Thyroid gland (tissue), 4 donors: ENCODE data around the gene UBE4A. TPM values are rescaled to one million over a fixed set of nuclear protein-coding genes. Genes with fewer than 3 reads are reported as not detected.

Experiments
- DNase-seq, 2 donors: peaks; one replicate each; pipeline ENCODE4 v3.0.0-alpha.2; 2019
- H3K27ac ChIP-seq, 3 donors: fragments of 200-600 bp; sonication (generic); 1 replicate in 2 of 3; 2 replicates in 1 of 3; pipeline ENCODE4 v1.5.1; 2016 to 2019; ENCODE audit warnings: mild to moderate bottlenecking in 1 of 3, moderate library complexity in 1 of 3
- H3K27me3 ChIP-seq: fragments of 200-600 bp; sonication (generic); one replicate; pipeline ENCODE4 v1.5.1; 2019
- H3K36me3 ChIP-seq, 2 donors: fragments of 200-600 bp; sonication (generic); one replicate each; pipeline ENCODE4 v1.5.1; 2016 to 2019
- H3K4me1 ChIP-seq, 2 donors: fragments of 200-600 bp; sonication (generic); one replicate each; pipeline ENCODE4 v1.5.1; 2017 to 2019
- H3K4me3 ChIP-seq, 3 donors: fragments of 200-600 bp; sonication (generic); replicated peaks in 1 of 3; 1 replicate in 2 of 3; 2 replicates in 1 of 3; pipeline ENCODE4 v1.5.1; 2016; ENCODE audit warnings: mild to moderate bottlenecking in 1 of 3
- H3K9me3 ChIP-seq: fragments of 200-600 bp; sonication (generic); one replicate; pipeline ENCODE4 v1.5.1; 2017
- CTCF ChIP-seq, 6 experiments: fragments of 200-600 bp in 3 of 6; fragments of 450-650 bp in 3 of 6; sonication (generic) in 3 of 6; IDR thresholded peaks; one replicate each; pipeline ENCODE4 v1.5.1; 2016 to 2019; ENCODE audit warnings: antibody characterized with exemption in 6 of 6, mild to moderate bottlenecking in 2 of 6, inconsistent platforms in 1 of 6, moderate library complexity in 1 of 6
- POLR2A ChIP-seq, 2 donors: fragments of 450-650 bp; IDR thresholded peaks; one replicate each; pipeline ENCODE4 v1.6.1; 2017; ENCODE audit warnings: antibody characterized with exemption in 2 of 2, mild to moderate bottlenecking in 2 of 2, moderate library complexity in 1 of 2
- WGBS, 2 donors: methylation state at CpG; one replicate each; pipeline ENCODE4 v1.1.5; 2017; 5-methylcytosine and 5-hydroxymethylcytosine counted together
- intact Hi-C: fragments of 100-400 bp; cut with DNase I; formaldehyde crosslinking; loops from one replicate; pipeline ENCODE4 v1.15.1; 2023
- total RNA-seq, 4 donors: library from RNA; depleted of rRNA; stranded (reverse); fragments of >200 nt; gene quantifications; one replicate each; pipeline ENCODE4 v1.2.3, GENCODE V29; 2016

The UBE4A gene
- total RNA-seq, 4 donors from 2014 or later: 42.7 to 57.3 (median 48.2) TPM

- no peaks in the 10 kb centered on the region for H3K27me3 ChIP-seq
- TF ChIP-seq CTCF (IDR thresholded peaks at IDR 0.05) (no peak), POLR2A (IDR thresholded peaks at IDR 0.05) (no peak)
- H3K36me3 ChIP-seq: no peaks in the 10 kb centered on the region
These were observed 18.1 kb upstream of the UBE4A start for GRCh38 chr11:118341261-118341660.

GRCh38 chr11:118341815-118342489, 17.4 kb upstream of the UBE4A start:
- H3K27me3 ChIP-seq: no peaks in the 10 kb centered on the region
- no peak for DNase-seq
- H3K36me3 ChIP-seq: no peaks in the 10 kb centered on the region
- no peak overlapping the region for H3K27ac ChIP-seq
- no peaks in the 10 kb centered on the region for H3K9me3 ChIP-seq
- no peaks in the 10 kb centered on the region for H3K4me1 ChIP-seq
- no peak for TF ChIP-seq POLR2A (IDR thresholded peaks at IDR 0.05)
- no peak for TF ChIP-seq CTCF (IDR thresholded peaks at IDR 0.05)
- intact Hi-C loops: no loop called here
- 76 to 90% methylated on average over 5 of the region's 5 CpGs for WGBS, 2 donors
- H3K4me3 ChIP-seq: no peak overlapping the region

More at GRCh38 chr11:118341261-118341660, 18.1 kb upstream of the UBE4A start:
- intact Hi-C loops: no loop called here
- 81 to 98% methylated on average over 3 of the region's 3 CpGs for WGBS, 2 donors
- DNase-seq: no peak
- no peak overlapping the region for H3K27ac ChIP-seq
- H3K4me1 ChIP-seq: no peaks in the 10 kb centered on the region
- H3K4me3 ChIP-seq: no peak overlapping the region
- H3K9me3 ChIP-seq: no peaks in the 10 kb centered on the region

- intact Hi-C loops: no loop called here
- WGBS, 2 donors: 66 to 78% methylated on average over 13 of the region's 13 CpGs
- Histone ChIP-seq H3K27ac (no peak within 1 kb of the TSS), H3K4me3 (no peak within 1 kb of the TSS), H3K36me3 (no peaks in the 10 kb centered on the region), H3K27me3 (no peaks in the 10 kb centered on the region), H3K4me1 (no peaks in the 10 kb centered on the region), H3K9me3 (no peaks in the 10 kb centered on the region)
- DNase-seq: no peak
- TF ChIP-seq POLR2A (IDR thresholded peaks at IDR 0.05): no peak
- TF ChIP-seq CTCF (IDR thresholded peaks at IDR 0.05): no peak
These were observed 16.8 kb upstream of the UBE4A start, which contains the start of gene CD3D for GRCh38 chr11:118342503-118343161. Gene CD3D, minus strand, starts transcription at chr11:118342705. Its CDS starts 98 bp downstream, at chr11:118342607.

GRCh38 chr11:118343248-118343647, 16.2 kb upstream of the UBE4A start:
- no peaks in the 10 kb centered on the region for H3K27me3 ChIP-seq
- H3K4me3 ChIP-seq: no peak overlapping the region
- no peaks in the 10 kb centered on the region for H3K36me3 ChIP-seq
- no peak overlapping the region for H3K27ac ChIP-seq
- intact Hi-C loops: no loop called here
- no peaks in the 10 kb centered on the region for H3K9me3 ChIP-seq
- 72 to 92% methylated on average over 7 to 9 of the region's 9 CpGs for WGBS, 2 donors
- DNase-seq: no peak
- no peak for TF ChIP-seq POLR2A (IDR thresholded peaks at IDR 0.05)
- no peak for TF ChIP-seq CTCF (IDR thresholded peaks at IDR 0.05)
- no peaks in the 10 kb centered on the region for H3K4me1 ChIP-seq

GRCh38 chr11:118343981-118344515, 15.4 kb upstream of the UBE4A start, which contains the start of gene CD3G:
Gene CD3G, plus strand, starts transcription at chr11:118344344. Its CDS starts 80 bp downstream, at chr11:118344424.
- no peaks in the 10 kb centered on the region for H3K36me3 ChIP-seq
- intact Hi-C loops: no loop called here
- DNase-seq: no peak
- WGBS, 2 donors: 73 to 76% methylated on average over 6 of the region's 6 CpGs
- H3K4me3 ChIP-seq: no peak within 1 kb of the TSS
- no peak within 1 kb of the TSS for H3K27ac ChIP-seq
- no peaks in the 10 kb centered on the region for H3K4me1 ChIP-seq
- no peak for TF ChIP-seq POLR2A (IDR thresholded peaks at IDR 0.05)
- TF ChIP-seq CTCF (IDR thresholded peaks at IDR 0.05): no peak
- H3K9me3 ChIP-seq: no peaks in the 10 kb centered on the region
- H3K27me3 ChIP-seq: no peaks in the 10 kb centered on the region
